Measurements from ENCODE around the gene BRD4.

DNA sequence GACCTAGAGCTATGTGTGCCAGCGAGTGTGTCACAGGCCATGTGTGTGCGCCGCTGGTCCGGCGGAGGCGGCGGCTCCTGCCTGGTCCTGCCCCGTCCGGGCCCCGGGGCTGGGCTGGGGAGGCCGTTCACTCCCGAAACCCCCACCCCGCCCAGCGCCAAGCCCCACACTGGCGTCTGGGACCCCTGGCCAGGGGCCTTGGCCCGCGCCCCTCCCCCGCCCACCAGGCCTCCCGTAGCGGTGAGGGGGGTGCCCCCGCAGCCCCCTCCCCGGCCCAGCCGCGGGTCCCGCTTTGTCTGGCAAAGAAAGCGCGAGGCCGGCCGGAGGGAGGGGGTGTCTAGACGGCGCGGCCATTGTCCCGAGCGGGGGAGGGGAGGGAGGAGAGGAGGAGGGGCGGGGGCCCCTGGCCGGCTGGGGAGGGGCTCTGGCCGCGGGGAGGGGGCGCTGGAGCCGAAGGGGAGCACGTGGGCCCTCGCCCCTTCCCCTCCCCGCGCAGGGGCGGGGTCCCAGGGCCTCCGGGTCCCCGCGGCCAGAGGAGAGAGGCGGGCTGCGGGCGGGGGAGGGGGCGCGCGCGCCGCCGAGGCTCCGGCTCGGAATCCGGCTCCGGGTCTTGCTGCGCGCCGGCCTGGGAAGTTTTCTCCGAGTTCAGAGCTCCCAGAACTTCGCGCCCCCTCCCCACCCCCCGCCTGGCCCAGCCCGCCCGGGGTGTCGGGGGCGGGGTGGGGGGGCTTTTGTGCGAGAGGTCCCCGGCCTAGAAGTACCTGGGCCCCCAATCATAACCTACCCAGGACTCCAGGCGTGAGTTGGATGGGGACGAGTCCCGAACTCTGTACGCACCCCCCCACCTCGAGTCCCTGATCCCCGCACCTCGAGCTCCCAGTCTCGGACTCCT lies 132.4 kb downstream of the BRD4 start:
- TF ChIP-seq, protein P1, sequence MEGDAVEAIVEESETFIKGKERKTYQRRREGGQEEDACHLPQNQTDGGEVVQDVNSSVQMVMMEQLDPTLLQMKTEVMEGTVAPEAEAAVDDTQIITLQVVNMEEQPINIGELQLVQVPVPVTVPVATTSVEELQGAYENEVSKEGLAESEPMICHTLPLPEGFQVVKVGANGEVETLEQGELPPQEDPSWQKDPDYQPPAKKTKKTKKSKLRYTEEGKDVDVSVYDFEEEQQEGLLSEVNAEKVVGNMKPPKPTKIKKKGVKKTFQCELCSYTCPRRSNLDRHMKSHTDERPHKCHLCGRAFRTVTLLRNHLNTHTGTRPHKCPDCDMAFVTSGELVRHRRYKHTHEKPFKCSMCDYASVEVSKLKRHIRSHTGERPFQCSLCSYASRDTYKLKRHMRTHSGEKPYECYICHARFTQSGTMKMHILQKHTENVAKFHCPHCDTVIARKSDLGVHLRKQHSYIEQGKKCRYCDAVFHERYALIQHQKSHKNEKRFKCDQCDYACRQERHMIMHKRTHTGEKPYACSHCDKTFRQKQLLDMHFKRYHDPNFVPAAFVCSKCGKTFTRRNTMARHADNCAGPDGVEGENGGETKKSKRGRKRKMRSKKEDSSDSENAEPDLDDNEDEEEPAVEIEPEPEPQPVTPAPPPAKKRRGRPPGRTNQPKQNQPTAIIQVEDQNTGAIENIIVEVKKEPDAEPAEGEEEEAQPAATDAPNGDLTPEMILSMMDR (IDR thresholded peaks at IDR 0.05): no peak
- TF ChIP-seq POLR2A (IDR thresholded peaks at IDR 0.05): no peak
